GM12872 (cell line): ENCODE data around the gene NCOA1.

Experiments
- TF ChIP-seq, protein P1 (sequence below): IDR thresholded peaks from 3 replicates; pipeline ENCODE4 v1.5.1; 2011; ENCODE audit warnings: low read depth, mild to moderate bottlenecking, low read length, moderate library complexity; ENCODE audit not compliant: insufficient read depth

NCOA1 gene

DNA sequence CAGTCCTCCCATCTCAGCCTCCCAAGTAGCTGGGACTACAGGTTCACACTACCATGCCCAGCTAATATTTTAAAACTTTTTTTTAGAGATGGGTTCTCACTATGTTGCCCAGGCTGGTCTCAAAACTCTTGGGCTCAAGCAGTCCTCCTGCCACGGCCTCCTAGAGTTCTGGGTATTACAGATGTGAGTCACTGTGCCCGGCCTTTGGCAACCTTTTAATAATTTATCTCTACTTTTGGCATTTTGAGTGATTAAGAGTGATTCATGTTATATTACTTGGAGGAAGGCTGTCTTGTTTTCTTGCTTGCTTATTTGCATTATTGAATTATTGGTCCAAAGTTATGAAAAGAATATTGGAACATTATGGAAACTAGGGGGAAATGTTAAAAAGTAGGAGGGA, 24.3 kb downstream of the NCOA1 start:
- TF ChIP-seq, protein P1, sequence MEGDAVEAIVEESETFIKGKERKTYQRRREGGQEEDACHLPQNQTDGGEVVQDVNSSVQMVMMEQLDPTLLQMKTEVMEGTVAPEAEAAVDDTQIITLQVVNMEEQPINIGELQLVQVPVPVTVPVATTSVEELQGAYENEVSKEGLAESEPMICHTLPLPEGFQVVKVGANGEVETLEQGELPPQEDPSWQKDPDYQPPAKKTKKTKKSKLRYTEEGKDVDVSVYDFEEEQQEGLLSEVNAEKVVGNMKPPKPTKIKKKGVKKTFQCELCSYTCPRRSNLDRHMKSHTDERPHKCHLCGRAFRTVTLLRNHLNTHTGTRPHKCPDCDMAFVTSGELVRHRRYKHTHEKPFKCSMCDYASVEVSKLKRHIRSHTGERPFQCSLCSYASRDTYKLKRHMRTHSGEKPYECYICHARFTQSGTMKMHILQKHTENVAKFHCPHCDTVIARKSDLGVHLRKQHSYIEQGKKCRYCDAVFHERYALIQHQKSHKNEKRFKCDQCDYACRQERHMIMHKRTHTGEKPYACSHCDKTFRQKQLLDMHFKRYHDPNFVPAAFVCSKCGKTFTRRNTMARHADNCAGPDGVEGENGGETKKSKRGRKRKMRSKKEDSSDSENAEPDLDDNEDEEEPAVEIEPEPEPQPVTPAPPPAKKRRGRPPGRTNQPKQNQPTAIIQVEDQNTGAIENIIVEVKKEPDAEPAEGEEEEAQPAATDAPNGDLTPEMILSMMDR, result no peak

DNA sequence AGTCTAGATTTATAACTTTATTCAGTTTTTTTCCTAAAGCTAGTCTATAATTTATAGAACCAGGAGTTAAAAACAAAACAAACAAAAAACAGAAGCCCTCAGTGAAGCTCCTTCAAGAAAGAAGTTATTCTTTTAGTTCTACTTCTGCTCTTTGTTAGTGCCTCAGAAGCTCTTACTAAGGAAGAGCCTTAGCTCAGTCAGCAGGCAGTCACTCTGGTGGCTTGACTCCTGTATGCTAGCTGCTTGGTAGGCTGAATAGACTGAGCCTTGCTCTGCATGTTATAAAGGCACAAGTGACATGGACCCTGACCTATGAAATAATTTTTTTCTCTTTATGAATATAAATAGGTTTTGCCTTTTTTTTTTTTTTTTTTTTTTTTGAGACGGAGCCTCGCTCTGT, 24.8 kb downstream of the NCOA1 start:
- TF ChIP-seq, protein P1, result no peak

- TF ChIP-seq, protein P1, result no peak
Measured at GRCh38 chr2:24517247-24517646, 26.2 kb downstream of the NCOA1 start.

DNA sequence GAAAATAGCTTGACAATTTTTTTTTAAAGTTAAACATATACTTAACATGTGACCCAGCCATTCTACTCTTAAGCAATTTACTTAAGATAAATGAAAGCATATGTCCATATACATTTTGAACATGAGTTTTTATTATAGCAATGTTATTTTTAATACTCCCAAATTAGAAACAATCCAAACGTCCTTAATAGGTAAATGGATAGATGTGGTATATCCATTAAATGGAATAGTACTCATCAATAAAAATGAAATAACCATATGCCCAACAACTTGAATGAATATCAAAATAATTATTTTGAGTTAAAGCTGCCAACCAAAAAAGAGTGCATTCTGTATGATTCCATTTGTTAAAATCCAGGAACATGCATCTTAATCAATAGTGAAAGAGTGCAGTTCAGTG, 29.1 kb downstream of the NCOA1 start:
- TF ChIP-seq, protein P1, result no peak

GRCh38 chr2:24521162-24521857, 30.3 kb downstream of the NCOA1 start:
- TF ChIP-seq, protein P1, result no peak

DNA sequence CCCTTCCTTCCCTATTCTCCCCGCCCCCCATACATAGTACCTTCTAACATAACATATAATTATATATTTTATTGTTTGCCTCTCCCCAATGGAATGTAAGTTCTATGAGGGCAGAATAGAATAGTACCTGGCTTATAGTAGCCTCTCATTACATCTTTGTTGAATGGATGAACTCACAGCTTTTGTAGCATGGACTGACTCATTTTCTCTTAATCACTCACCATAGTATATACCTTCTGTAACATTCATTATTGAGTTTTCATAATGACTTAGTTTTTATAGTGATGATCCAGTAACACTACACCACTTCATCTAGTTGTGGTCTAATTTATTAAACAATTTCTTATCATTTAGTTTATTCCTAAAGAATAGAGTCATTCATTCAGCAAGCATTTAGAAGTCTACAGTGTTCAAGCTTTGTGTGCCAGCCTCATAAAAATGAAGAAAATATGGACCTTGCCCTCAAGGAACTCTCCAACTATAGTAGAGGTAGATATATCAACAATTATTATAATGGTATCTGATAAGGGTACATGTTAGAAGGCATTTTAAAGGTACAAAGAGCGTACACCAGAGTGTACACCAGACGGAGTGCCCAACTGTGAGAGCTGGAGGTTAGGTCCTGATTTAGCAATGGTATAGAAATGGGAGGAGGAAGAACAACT, 31.1 kb downstream of the NCOA1 start:
- TF ChIP-seq, protein P1, result no peak

- TF ChIP-seq, protein P1, result no peak
Measured at GRCh38 chr2:24527536-24527935, 36.5 kb downstream of the NCOA1 start.
